Activated CD4-positive, alpha-beta T cell treated with anti-CD3 and anti-CD28 coated beads for 36 hours (primary cell): ENCODE results near the gene IFI30. TPM values are rescaled to one million over a fixed set of nuclear protein-coding genes. Genes with fewer than 3 reads are reported as not detected.

Source experiments
- ATAC-seq: fragments of 200-7000 bp; cut with Tn5 transposase; one replicate; pipeline ENCODE4 v1.10.0; 2021; ENCODE audit warnings: mild to moderate bottlenecking, moderate library complexity
- CTCF ChIA-PET: fragments of 350-600 bp; sonication (Branson Sonifier 250); formaldehyde crosslinking; loops from one replicate; lab custom pipeline; 2021; ENCODE audit warnings: antibody characterized with exemption; lab: Charles Lee
- POLR2A ChIA-PET: fragments of 350-600 bp; sonication (Branson Sonifier 250); formaldehyde crosslinking; loops from one replicate; lab custom pipeline; 2021; ENCODE audit warnings: antibody characterized with exemption, inconsistent platforms; lab: Charles Lee
- DNase-seq: peaks from one replicate; pipeline ENCODE4 v3.0.0-alpha.2; 2020
- H3K27ac Mint-ChIP-seq: one replicate; pipeline ENCODE4 v1.8.0; 2021; ENCODE audit warnings: mixed read lengths
- H3K27me3 Mint-ChIP-seq: one replicate; pipeline ENCODE4 v1.8.0; 2021; ENCODE audit warnings: mixed read lengths
- H3K36me3 Mint-ChIP-seq: one replicate; pipeline ENCODE4 v1.8.0; 2021; ENCODE audit warnings: low read depth, mixed read lengths
- H3K4me1 Mint-ChIP-seq: one replicate; pipeline ENCODE4 v1.8.0; 2021; ENCODE audit warnings: mixed read lengths
- H3K4me3 Mint-ChIP-seq: one replicate; pipeline ENCODE4 v1.8.0; 2021; ENCODE audit warnings: mild to moderate bottlenecking, moderate library complexity, mixed read lengths
- H3K9me3 Mint-ChIP-seq: one replicate; pipeline ENCODE4 v1.8.0; 2021; ENCODE audit warnings: low read depth, mixed read lengths
- intact Hi-C, 2 experiments: fragments of 100-400 bp; cut with DNase I in 1 of 2; cut with micrococcal nuclease in 1 of 2; formaldehyde crosslinking; loops; one replicate each; pipeline versions ENCODE4 v1.14.2 to v1.15.1; 2022 to 2024; cut with DNase I, micrococcal nuclease
- total RNA-seq, 2 experiments: library from RNA; stranded (reverse); gene quantifications; one replicate each; pipeline ENCODE4 v1.2.3, GENCODE V29; 2021

Gene IFI30
- total RNA-seq = 10 to 100 TPM; 20.4 to 29.5 TPM

- POLR2A ChIA-PET = interaction anchor here (1.2 kb wide), 1 partner anchor 19 kb away, joined by 3 read pairs; the partner anchor contains the start of gene MPV17L2
- H3K27ac Mint-ChIP-seq = peak within 1 kb of the TSS; percentile 65
- DNase-seq = peak; percentile 80
- intact Hi-C loops = loop anchor here in 1 of 2 experiments (1.0 to 5.0 kb wide), 4 partner anchors 19 to 226 kb away; partner anchors contain the start of genes PIK3R2 and RAB3A
- H3K4me3 Mint-ChIP-seq = peak within 1 kb of the TSS; percentile 80
- ATAC-seq = peak; percentile 86
- no peaks in the 10 kb centered on the region for H3K9me3 Mint-ChIP-seq
- CTCF ChIA-PET = interaction anchor here (0.5 to 2.2 kb wide), 7 partner anchors 8 to 314 kb away, joined by 3 to 7 read pairs (median 3); partner anchors contain the start of genes MPV17L2 and RPL18A
- peaks cover 15% of the 10 kb centered on the region for H3K4me1 Mint-ChIP-seq
- peaks cover 8% of the 10 kb centered on the region for H3K36me3 Mint-ChIP-seq
- H3K27me3 Mint-ChIP-seq = no peaks in the 10 kb centered on the region
Measured at GRCh38 chr19:18173572-18174288, at the start of gene IFI30. TSS of gene IFI30 (plus strand) at chr19:18173813. CDS start at chr19:18173842, 29 bp downstream.

GRCh38 chr19:18123819-18124218, 49.8 kb upstream of the IFI30 start:
- DNase-seq = no peak
- peaks cover 31% of the 10 kb centered on the region for H3K36me3 Mint-ChIP-seq
- ATAC-seq = no peak
- intact Hi-C loops = no loop called here
- ChIA-PET CTCF (no interaction called here), POLR2A (no interaction called here)
- no peaks in the 10 kb centered on the region for H3K27me3 Mint-ChIP-seq
- no peak overlapping the region for H3K27ac Mint-ChIP-seq
- peaks cover 21% of the 10 kb centered on the region for H3K4me1 Mint-ChIP-seq
- H3K9me3 Mint-ChIP-seq = no peaks in the 10 kb centered on the region
- no peak overlapping the region for H3K4me3 Mint-ChIP-seq

- H3K36me3 Mint-ChIP-seq = peaks cover 35% of the 10 kb centered on the region
- H3K4me1 Mint-ChIP-seq = peaks cover 2% of the 10 kb centered on the region
- H3K9me3 Mint-ChIP-seq = no peaks in the 10 kb centered on the region
- H3K4me3 Mint-ChIP-seq = no peak overlapping the region
- ChIA-PET POLR2A (no interaction called here), CTCF (no interaction called here)
- H3K27me3 Mint-ChIP-seq = no peaks in the 10 kb centered on the region
- no peak for ATAC-seq
- intact Hi-C loops = no loop called here
- H3K27ac Mint-ChIP-seq = no peak overlapping the region
- DNase-seq = no peak
Measured at GRCh38 chr19:18126097-18126496, 47.5 kb upstream of the IFI30 start.

GRCh38 chr19:18128044-18128443, 45.6 kb upstream of the IFI30 start:
- no peak overlapping the region for H3K4me3 Mint-ChIP-seq
- H3K4me1 Mint-ChIP-seq = no peaks in the 10 kb centered on the region
- no peaks in the 10 kb centered on the region for H3K9me3 Mint-ChIP-seq
- ATAC-seq (peak; percentile 68), DNase-seq (peak; percentile 18)
- intact Hi-C loops = no loop called here
- H3K36me3 Mint-ChIP-seq = peaks cover 41% of the 10 kb centered on the region
- H3K27me3 Mint-ChIP-seq = no peaks in the 10 kb centered on the region
- no peak overlapping the region for H3K27ac Mint-ChIP-seq
- CTCF ChIA-PET = no interaction called here
- POLR2A ChIA-PET = no interaction called here

GRCh38 chr19:18128805-18129204, 44.8 kb upstream of the IFI30 start:
- ChIA-PET POLR2A (interaction anchor here (0.6 kb wide), 2 partner anchors 24 to 192 kb away, joined by 3 to 4 read pairs; partner anchors contain the start of gene PIK3R2), CTCF (no interaction called here)
- H3K36me3 Mint-ChIP-seq = peaks cover 36% of the 10 kb centered on the region
- no peaks in the 10 kb centered on the region for H3K27me3 Mint-ChIP-seq
- DNase-seq (no peak), ATAC-seq (no peak)
- intact Hi-C loops = no loop called here
- H3K4me1 Mint-ChIP-seq = no peaks in the 10 kb centered on the region
- H3K27ac Mint-ChIP-seq = no peak overlapping the region
- no peaks in the 10 kb centered on the region for H3K9me3 Mint-ChIP-seq
- H3K4me3 Mint-ChIP-seq = no peak overlapping the region

GRCh38 chr19:18130523-18131242, 42.9 kb upstream of the IFI30 start:
- Mint-ChIP-seq H3K4me1 (no peaks in the 10 kb centered on the region), H3K36me3 (peaks cover 33% of the 10 kb centered on the region), H3K9me3 (no peaks in the 10 kb centered on the region), H3K4me3 (no peak overlapping the region), H3K27ac (no peak overlapping the region), H3K27me3 (no peaks in the 10 kb centered on the region)
- CTCF ChIA-PET = interaction anchor here (0.6 kb wide), 1 partner anchor 19 kb away, joined by 3 read pairs; no protein-coding TSS in a partner anchor
- ATAC-seq (no peak), DNase-seq (no peak)
- intact Hi-C loops = no loop called here
- POLR2A ChIA-PET = no interaction called here

GRCh38 chr19:18131841-18132596, 41.6 kb upstream of the IFI30 start:
- ATAC-seq = peak; percentile 53
- ChIA-PET CTCF (no interaction called here), POLR2A (no interaction called here)
- no peaks in the 10 kb centered on the region for H3K27me3 Mint-ChIP-seq
- no peaks in the 10 kb centered on the region for H3K9me3 Mint-ChIP-seq
- H3K4me3 Mint-ChIP-seq = no peak overlapping the region
- DNase-seq = peak; percentile 46
- intact Hi-C loops = no loop called here
- no peak overlapping the region for H3K27ac Mint-ChIP-seq
- H3K36me3 Mint-ChIP-seq = peaks cover 37% of the 10 kb centered on the region
- H3K4me1 Mint-ChIP-seq = no peaks in the 10 kb centered on the region

GRCh38 chr19:18135712-18136584, 37.7 kb upstream of the IFI30 start:
- ATAC-seq = no peak
- Mint-ChIP-seq H3K4me3 (no peak overlapping the region), H3K9me3 (no peaks in the 10 kb centered on the region), H3K27me3 (no peaks in the 10 kb centered on the region), H3K27ac (no peak overlapping the region), H3K4me1 (no peaks in the 10 kb centered on the region), H3K36me3 (peaks cover 36% of the 10 kb centered on the region)
- POLR2A ChIA-PET = no interaction called here
- intact Hi-C loops = no loop called here
- CTCF ChIA-PET = no interaction called here
- no peak for DNase-seq

GRCh38 chr19:18137242-18137641, 36.4 kb upstream of the IFI30 start:
- no peak overlapping the region for H3K27ac Mint-ChIP-seq
- no peaks in the 10 kb centered on the region for H3K9me3 Mint-ChIP-seq
- ATAC-seq (no peak), DNase-seq (no peak)
- H3K36me3 Mint-ChIP-seq = peaks cover 31% of the 10 kb centered on the region
- H3K27me3 Mint-ChIP-seq = no peaks in the 10 kb centered on the region
- ChIA-PET CTCF (interaction anchor here (1.0 kb wide), 1 partner anchor 113 kb away, joined by 3 read pairs; no protein-coding TSS in a partner anchor), POLR2A (no interaction called here)
- no peaks in the 10 kb centered on the region for H3K4me1 Mint-ChIP-seq
- intact Hi-C loops = no loop called here
- H3K4me3 Mint-ChIP-seq = no peak overlapping the region

- CTCF ChIA-PET = interaction anchor here (0.7 to 1.0 kb wide), 2 partner anchors 114 to 184 kb away, joined by 3 to 4 read pairs; no protein-coding TSS in a partner anchor
- intact Hi-C loops = no loop called here
- no peaks in the 10 kb centered on the region for H3K9me3 Mint-ChIP-seq
Measured at GRCh38 chr19:18137657-18138339, 35.8 kb upstream of the IFI30 start.

More at GRCh38 chr19:18137657-18138339, 35.8 kb upstream of the IFI30 start:
- Mint-ChIP-seq H3K4me3 (no peak overlapping the region), H3K27ac (no peak overlapping the region), H3K4me1 (no peaks in the 10 kb centered on the region), H3K27me3 (no peaks in the 10 kb centered on the region), H3K36me3 (peaks cover 30% of the 10 kb centered on the region)
- POLR2A ChIA-PET = interaction anchor here (0.6 to 0.7 kb wide), 2 partner anchors 440 to 782 kb away, joined by 3 to 5 read pairs; partner anchors contain the start of gene DDX49
- ATAC-seq = no peak
- DNase-seq = no peak
